Progenitor cell of endocrine pancreas (in vitro differentiated cells): Measurements from ENCODE around the gene SERPINB8. TPM values are rescaled to one million over a fixed set of nuclear protein-coding genes. Genes with fewer than 3 reads are reported as not detected.
A peak's percentile ranks its signal among the peaks of the same experiment; 100 is the strongest.

Experiments
- DNase-seq: peaks from one replicate; pipeline ENCODE4 v3.0.0; 2021; ENCODE audit warnings: low spot score; ENCODE audit not compliant: unreplicated experiment
- H3K27ac Mint-ChIP-seq: 2 replicates; pipeline ENCODE4 v1.8.0; 2021; ENCODE audit warnings: mild to moderate bottlenecking, moderate library complexity, mixed read lengths
- H3K27me3 Mint-ChIP-seq: 2 replicates; pipeline ENCODE4 v1.8.0; 2021; ENCODE audit warnings: mixed read lengths
- H3K36me3 Mint-ChIP-seq: 2 replicates; pipeline ENCODE4 v1.8.0; 2022; ENCODE audit warnings: mixed read lengths; ENCODE audit not compliant: insufficient read depth
- H3K4me1 Mint-ChIP-seq: 2 replicates; pipeline ENCODE4 v1.8.0; 2021; ENCODE audit warnings: low read depth, mixed read lengths
- H3K4me3 Mint-ChIP-seq: 2 replicates; pipeline ENCODE4 v1.8.0; 2021; ENCODE audit warnings: low read depth, mild to moderate bottlenecking, moderate library complexity, mixed read lengths
- H3K9me3 Mint-ChIP-seq: 2 replicates; pipeline ENCODE4 v1.8.0; 2021; ENCODE audit warnings: low read depth, mixed read lengths
- total RNA-seq: library from RNA; stranded (reverse); gene quantifications from 2 replicates; pipeline ENCODE4 v1.2.1, GENCODE V29; 2021
- TF ChIP-seq, protein P1 (sequence below): fragments of 200-600 bp; sonication (generic); IDR thresholded peaks from one replicate; pipeline ENCODE4 v1.5.0; 2021; ENCODE audit warnings: antibody characterized with exemption, mild to moderate bottlenecking; ENCODE audit not compliant: unreplicated experiment

SERPINB8 gene
- total RNA-seq, 1 donor from 2014 or later: 3.1 TPM

GRCh38 chr18:63965716-63966330 lies 4.1 kb upstream of the SERPINB8 start:
- no peak for DNase-seq
- TF ChIP-seq, protein P1, sequence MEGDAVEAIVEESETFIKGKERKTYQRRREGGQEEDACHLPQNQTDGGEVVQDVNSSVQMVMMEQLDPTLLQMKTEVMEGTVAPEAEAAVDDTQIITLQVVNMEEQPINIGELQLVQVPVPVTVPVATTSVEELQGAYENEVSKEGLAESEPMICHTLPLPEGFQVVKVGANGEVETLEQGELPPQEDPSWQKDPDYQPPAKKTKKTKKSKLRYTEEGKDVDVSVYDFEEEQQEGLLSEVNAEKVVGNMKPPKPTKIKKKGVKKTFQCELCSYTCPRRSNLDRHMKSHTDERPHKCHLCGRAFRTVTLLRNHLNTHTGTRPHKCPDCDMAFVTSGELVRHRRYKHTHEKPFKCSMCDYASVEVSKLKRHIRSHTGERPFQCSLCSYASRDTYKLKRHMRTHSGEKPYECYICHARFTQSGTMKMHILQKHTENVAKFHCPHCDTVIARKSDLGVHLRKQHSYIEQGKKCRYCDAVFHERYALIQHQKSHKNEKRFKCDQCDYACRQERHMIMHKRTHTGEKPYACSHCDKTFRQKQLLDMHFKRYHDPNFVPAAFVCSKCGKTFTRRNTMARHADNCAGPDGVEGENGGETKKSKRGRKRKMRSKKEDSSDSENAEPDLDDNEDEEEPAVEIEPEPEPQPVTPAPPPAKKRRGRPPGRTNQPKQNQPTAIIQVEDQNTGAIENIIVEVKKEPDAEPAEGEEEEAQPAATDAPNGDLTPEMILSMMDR: no peak
- Mint-ChIP-seq H3K27ac (no peak overlapping the region), H3K27me3 (peaks cover 4% of the 10 kb centered on the region), H3K4me3 (no peak overlapping the region), H3K9me3 (no peaks in the 10 kb centered on the region), H3K36me3 (no peaks in the 10 kb centered on the region), H3K4me1 (peaks cover 11% of the 10 kb centered on the region)

DNA sequence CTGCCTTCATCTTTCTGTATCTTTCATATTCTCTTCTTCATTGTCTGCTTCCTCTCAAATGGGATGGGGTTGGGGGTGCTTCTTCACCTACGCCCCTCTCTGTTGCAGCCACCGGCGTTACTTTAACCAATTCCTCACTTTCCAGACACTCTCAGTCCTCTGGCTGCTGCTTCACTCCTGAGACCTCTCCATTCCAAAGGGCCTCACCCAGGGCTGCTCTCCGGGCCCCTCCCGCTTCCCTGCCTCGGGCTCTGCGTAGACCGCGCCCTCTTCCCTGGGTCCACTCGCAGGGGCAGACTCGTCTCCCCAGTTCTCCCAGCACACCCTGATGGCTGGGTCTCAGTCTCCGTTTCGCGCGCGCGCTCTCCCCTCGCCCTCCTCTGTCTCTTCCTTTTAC lies 926 bp downstream of the SERPINB8 start:
- H3K4me3 Mint-ChIP-seq: peak overlapping the region; percentile 86
- TF ChIP-seq, protein P1: no peak
- peaks cover 4% of the 10 kb centered on the region for H3K27me3 Mint-ChIP-seq
- H3K9me3 Mint-ChIP-seq: no peaks in the 10 kb centered on the region
- peaks cover 20% of the 10 kb centered on the region for H3K4me1 Mint-ChIP-seq
- H3K36me3 Mint-ChIP-seq: no peaks in the 10 kb centered on the region
- H3K27ac Mint-ChIP-seq: peak overlapping the region; percentile 100
- DNase-seq: peak; percentile 39

DNA sequence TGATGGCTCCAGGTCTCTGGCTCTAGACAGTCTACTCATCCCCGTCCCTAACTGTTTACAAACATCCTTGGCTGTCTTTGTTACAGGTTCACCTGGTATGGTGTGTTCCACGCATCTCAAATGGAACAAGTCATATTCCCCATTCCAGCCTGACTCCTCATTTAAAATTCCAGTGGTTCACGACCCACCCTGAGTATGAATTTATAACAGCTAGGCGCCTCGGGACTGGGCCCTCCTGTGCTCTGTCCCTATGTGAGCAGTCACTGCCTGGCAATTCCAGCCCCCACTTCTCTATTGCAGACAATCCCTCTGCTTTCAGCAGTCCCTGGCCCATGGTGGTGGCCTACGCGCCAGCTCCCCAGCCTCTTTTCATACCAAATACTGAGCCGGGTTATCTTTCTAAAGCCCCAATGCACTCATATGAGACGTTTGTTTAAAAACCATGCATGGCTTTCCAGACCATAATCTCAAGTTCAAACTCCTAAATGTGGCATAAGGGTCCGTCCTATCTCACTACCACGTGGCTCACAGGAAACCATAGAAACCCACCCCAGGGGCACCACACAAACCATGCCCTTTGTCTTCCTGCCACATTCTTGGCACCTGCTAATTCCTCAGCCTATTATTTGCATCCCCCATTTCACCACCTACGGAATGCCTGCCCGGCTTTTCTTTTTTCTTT lies 1.6 kb downstream of the SERPINB8 start:
- Mint-ChIP-seq H3K4me3 (peak overlapping the region; percentile 86), H3K27ac (peak overlapping the region; percentile 100), H3K27me3 (peaks cover 4% of the 10 kb centered on the region), H3K36me3 (no peaks in the 10 kb centered on the region), H3K9me3 (no peaks in the 10 kb centered on the region), H3K4me1 (peaks cover 20% of the 10 kb centered on the region)
- DNase-seq: no peak
- TF ChIP-seq, protein P1: no peak

DNA sequence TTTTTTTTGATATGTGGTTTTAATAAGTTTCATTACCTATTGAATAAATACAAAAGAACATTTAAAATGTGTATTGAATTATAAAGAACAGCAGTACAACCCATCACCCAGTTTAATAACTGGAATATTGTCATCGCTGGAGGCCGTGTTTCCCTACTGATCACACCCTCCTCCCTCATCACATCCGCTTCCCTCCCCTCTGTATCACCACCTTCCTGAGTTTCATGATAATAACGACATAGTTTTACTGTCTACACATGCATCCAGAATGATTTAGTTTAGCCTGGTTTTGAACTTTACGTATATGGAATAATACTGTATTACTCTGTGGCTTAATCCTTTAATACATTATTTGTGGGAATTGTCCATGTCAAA lies 2.1 kb downstream of the SERPINB8 start:
- H3K4me1 Mint-ChIP-seq: peaks cover 20% of the 10 kb centered on the region
- no peaks in the 10 kb centered on the region for H3K9me3 Mint-ChIP-seq
- no peak for DNase-seq
- peak overlapping the region; percentile 78 for H3K27ac Mint-ChIP-seq
- no peaks in the 10 kb centered on the region for H3K36me3 Mint-ChIP-seq
- no peaks in the 10 kb centered on the region for H3K27me3 Mint-ChIP-seq
- no peak overlapping the region for H3K4me3 Mint-ChIP-seq
- TF ChIP-seq, protein P1: no peak

DNA sequence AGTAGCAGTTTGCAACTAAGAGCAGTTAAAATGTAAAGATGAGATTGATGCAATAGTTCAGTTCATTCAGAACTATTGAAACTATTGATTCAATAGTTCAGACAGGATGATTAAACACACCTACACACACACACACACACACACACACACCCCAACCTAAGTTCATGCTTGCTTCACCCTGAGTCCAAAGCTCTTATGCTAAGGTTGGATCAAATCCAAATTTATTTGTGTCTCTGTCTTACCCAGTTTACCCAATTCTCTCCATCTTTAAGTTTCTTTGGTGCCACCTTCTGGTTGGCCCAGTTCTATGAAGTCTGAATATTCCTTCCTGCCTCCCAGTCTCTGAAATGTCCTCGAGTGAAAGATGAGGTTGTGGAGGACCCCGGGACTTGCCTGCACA lies 5.1 kb downstream of the SERPINB8 start:
- Mint-ChIP-seq H3K4me1 (peaks cover 15% of the 10 kb centered on the region), H3K9me3 (no peaks in the 10 kb centered on the region), H3K36me3 (no peaks in the 10 kb centered on the region), H3K4me3 (no peak overlapping the region), H3K27me3 (peaks cover 3% of the 10 kb centered on the region), H3K27ac (no peak overlapping the region)
- DNase-seq: no peak
- TF ChIP-seq, protein P1: no peak
